PC-9 (cell line): Measurements from ENCODE around the gene FGF14. TPM values are rescaled to one million over a fixed set of nuclear protein-coding genes. Genes with fewer than 3 reads are reported as not detected.

Experiments used
- BruUV-seq: library from RNA; stranded (reverse); fragments of 400-500 nt; replicated peaks from 2 replicates; lab custom pipeline; 2021; lab: Mats Ljungman, UMichigan
- CTCF ChIA-PET: fragments of 300-600 bp; sonication (Branson Sonifier 250); formaldehyde crosslinking; loops from one replicate; lab custom pipeline; 2022; ENCODE audit warnings: antibody characterized with exemption; lab: Charles Lee
- POLR2A ChIA-PET: fragments of 300-600 bp; sonication (Branson Sonifier 250); formaldehyde crosslinking; loops from one replicate; lab custom pipeline; 2022; ENCODE audit warnings: antibody characterized with exemption; ENCODE audit not compliant: unreplicated experiment; lab: Charles Lee
- DNase-seq, 2 experiments: peaks; one replicate each; pipeline versions ENCODE4 v3.0.0 to v3.0.0-alpha.2; 2015 to 2022; ENCODE audit warnings: mixed read lengths in 1 of 2
- H2AFZ ChIP-seq: fragments of 200-600 bp; sonication (generic); 2 replicates; pipeline ENCODE4 v1.8.1; 2017; ENCODE audit warnings: antibody characterized with exemption
- H3F3A ChIP-seq: fragments of 200-600 bp; sonication (generic); 2 replicates; pipeline ENCODE4 v1.8.1; 2017; ENCODE audit warnings: antibody characterized with exemption, mild to moderate bottlenecking, low read depth; ENCODE audit not compliant: insufficient read depth
- H3K27ac ChIP-seq: fragments of 200-600 bp; sonication (generic); 2 replicates; pipeline ENCODE4 v1.6.1; 2016; ENCODE audit warnings: mixed run types
- H3K27me3 ChIP-seq: fragments of 200-600 bp; sonication (generic); 2 replicates; pipeline ENCODE4 v1.6.1; 2016; ENCODE audit warnings: low read depth, mixed run types; ENCODE audit not compliant: insufficient read depth
- H3K36me3 ChIP-seq: fragments of 200-600 bp; sonication (generic); 2 replicates; pipeline ENCODE4 v1.6.1; 2016; ENCODE audit warnings: low read depth, mixed run types
- H3K4me1 ChIP-seq: fragments of 200-600 bp; sonication (generic); replicated peaks from 2 replicates; pipeline ENCODE4 v1.6.1; 2016; ENCODE audit warnings: mixed run types; ENCODE audit not compliant: insufficient read depth
- H3K4me2 ChIP-seq: fragments of 200-600 bp; sonication (generic); 2 replicates; pipeline ENCODE4 v1.6.1; 2017; ENCODE audit warnings: mixed run types
- H3K4me3 ChIP-seq: fragments of 200-600 bp; sonication (generic); 2 replicates; pipeline ENCODE4 v1.6.1; 2016; ENCODE audit warnings: mixed run types
- H3K79me2 ChIP-seq: fragments of 200-600 bp; sonication (generic); 2 replicates; pipeline ENCODE4 v1.6.1; 2017; ENCODE audit warnings: low read depth, mixed run types
- H3K9me2 ChIP-seq: fragments of 200-600 bp; sonication (generic); 2 replicates; pipeline ENCODE4 v1.8.1; 2017; ENCODE audit warnings: mild to moderate bottlenecking; ENCODE audit not compliant: insufficient read depth
- H3K9me3 ChIP-seq: fragments of 200-600 bp; sonication (generic); 2 replicates; pipeline ENCODE4 v1.8.1; 2016; ENCODE audit warnings: low read depth; ENCODE audit not compliant: insufficient read depth
- H4K20me1 ChIP-seq: fragments of 200-600 bp; sonication (generic); 2 replicates; pipeline ENCODE4 v1.8.1; 2017; ENCODE audit not compliant: insufficient read depth
- CTCF ChIP-seq: fragments of 200-600 bp; sonication (generic); conservative IDR thresholded peaks from 2 replicates; pipeline ENCODE4 v1.6.1; 2017; ENCODE audit warnings: mixed run types, antibody characterized with exemption, mild to moderate bottlenecking, moderate library complexity
- EZH2 ChIP-seq: fragments of 200-600 bp; sonication (generic); IDR thresholded peaks from 2 replicates; pipeline ENCODE4 v1.8.0; 2017; ENCODE audit warnings: antibody characterized with exemption, low read depth
- intact Hi-C: fragments of 100-400 bp; cut with micrococcal nuclease; formaldehyde crosslinking; loops from one replicate; pipeline ENCODE4 v1.10.0; 2022; ENCODE audit not compliant: unreplicated experiment
- total RNA-seq: library from RNA; stranded (reverse); gene quantifications from 2 replicates; pipeline ENCODE4 v1.2.3, GENCODE V29; 2021

FGF14 gene
- total RNA-seq, 1 experiment from 2014 or later, result not detected

GRCh38 chr13:102117175-102117831 lies 284.5 kb downstream of the FGF14 start:
- ChIA-PET POLR2A (no interaction called here), CTCF (no interaction called here)
- no peak for DNase-seq
- no peaks in the 10 kb centered on the region for H4K20me1 ChIP-seq
- H3K9me2 ChIP-seq, result no peaks in the 10 kb centered on the region
- no peaks in the 10 kb centered on the region for H3F3A ChIP-seq
- no peaks in the 10 kb centered on the region for H3K9me3 ChIP-seq
- no peak overlapping the region for H3K4me2 ChIP-seq
- H3K4me3 ChIP-seq, result no peak overlapping the region
- H3K27ac ChIP-seq, result no peak overlapping the region
- intact Hi-C loops, result no loop called here
- no peak overlapping the region for H2AFZ ChIP-seq
- peaks cover 48% of the 10 kb centered on the region for H3K27me3 ChIP-seq
- H3K4me1 ChIP-seq, result no peaks in the 10 kb centered on the region
- H3K36me3 ChIP-seq, result no peaks in the 10 kb centered on the region
- TF ChIP-seq CTCF (no peak), EZH2 (no peak)
- H3K79me2 ChIP-seq, result no peaks in the 10 kb centered on the region
- no TSS peak for BruUV-seq

DNA sequence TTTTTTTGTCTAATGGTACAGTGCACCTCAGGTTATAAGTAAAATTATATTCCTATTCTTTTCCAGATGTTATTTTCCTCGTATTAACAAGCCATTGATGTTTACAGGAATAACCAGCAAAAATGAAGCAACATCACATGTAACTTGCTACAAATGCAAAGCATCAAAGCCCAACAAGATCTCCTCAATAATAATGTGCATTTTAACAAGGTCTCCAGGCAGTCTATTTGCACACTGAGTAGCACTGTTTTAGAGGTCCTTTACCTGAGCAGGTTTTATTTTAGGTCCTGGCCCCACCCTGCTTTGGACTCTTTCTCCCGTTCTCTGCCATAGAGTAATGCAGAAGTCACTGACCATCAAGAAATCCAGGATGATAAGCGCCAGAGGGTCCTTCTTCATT lies 298.4 kb downstream of the FGF14 start:
- intact Hi-C loops, result no loop called here
- no TSS peak for BruUV-seq
- TF ChIP-seq CTCF, result no peak
- no peak for TF ChIP-seq EZH2
- Histone ChIP-seq H3K4me2 (no peak overlapping the region), H3K36me3 (no peaks in the 10 kb centered on the region), H3K79me2 (no peaks in the 10 kb centered on the region), H3K27ac (no peak overlapping the region), H3F3A (no peaks in the 10 kb centered on the region), H3K4me1 (no peaks in the 10 kb centered on the region), H3K27me3 (0 out of 2 replicates have a peak, but pooled peaks cover 5% of the 10 kb centered on the region), H3K4me3 (no peak overlapping the region), H2AFZ (no peak overlapping the region), H3K9me2 (no peaks in the 10 kb centered on the region), H3K9me3 (no peaks in the 10 kb centered on the region), H4K20me1 (no peaks in the 10 kb centered on the region)
- ChIA-PET CTCF (no interaction called here), POLR2A (no interaction called here)
- no peak for DNase-seq

GRCh38 chr13:102100234-102100633 lies 301.6 kb downstream of the FGF14 start:
- Histone ChIP-seq H3K4me1 (no peaks in the 10 kb centered on the region), H3K9me3 (no peaks in the 10 kb centered on the region), H3K27me3 (no peaks in the 10 kb centered on the region), H4K20me1 (no peaks in the 10 kb centered on the region), H2AFZ (no peak overlapping the region), H3K4me2 (no peak overlapping the region), H3K36me3 (no peaks in the 10 kb centered on the region), H3F3A (no peaks in the 10 kb centered on the region), H3K9me2 (no peaks in the 10 kb centered on the region), H3K27ac (no peak overlapping the region), H3K4me3 (no peak overlapping the region), H3K79me2 (no peaks in the 10 kb centered on the region)
- no TSS peak for BruUV-seq
- intact Hi-C loops, result no loop called here
- no peak for DNase-seq
- POLR2A ChIA-PET, result no interaction called here
- CTCF ChIA-PET, result no interaction called here
- no peak for TF ChIP-seq EZH2
- no peak for TF ChIP-seq CTCF
